ENCODE measurements around the gene THAP2.

GRCh38 chr12:71694099-71694820 is 30.2 kb downstream of the THAP2 start:
- no peak for TF ChIP-seq POLR2A (IDR thresholded peaks at IDR 0.05)
- no peak for TF ChIP-seq POLR2AphosphoS5 (IDR thresholded peaks at IDR 0.05)
- no peak for TF ChIP-seq CTCF (IDR thresholded peaks at IDR 0.05)
